ENCODE results near the gene PTPRD. TPM values are rescaled to one million over a fixed set of nuclear protein-coding genes. Genes with fewer than 3 reads are reported as not detected.

The PTPRD gene
- total RNA-seq, 4 donors from 2014 or later, result 85.8 to 169 (median 135) TPM

DNA sequence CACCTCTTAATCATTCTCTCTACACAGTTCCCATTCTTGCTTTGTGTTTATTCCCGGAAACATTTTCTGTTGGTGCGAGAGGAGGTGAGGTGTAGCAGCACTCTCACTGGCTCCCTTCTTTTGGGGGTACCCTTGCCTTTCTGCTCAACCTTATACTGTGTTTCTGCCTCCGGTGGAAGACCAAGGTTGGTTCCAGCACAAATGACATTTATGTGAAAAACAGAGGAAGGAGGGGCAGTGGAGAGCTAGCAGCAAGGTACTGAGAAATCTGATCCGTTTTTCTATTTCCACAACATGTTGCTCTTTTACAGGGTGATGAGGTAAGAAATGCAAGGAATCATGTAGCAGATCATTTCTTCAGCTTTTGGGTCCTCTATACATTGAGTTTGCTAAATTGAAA, 2165.2 kb downstream of the PTPRD start:
- Histone ChIP-seq H3K27me3 (no peaks in the 10 kb centered on the region), H3K4me3 (no peak overlapping the region), H3K27ac (no peak overlapping the region), H3K36me3 (no peaks in the 10 kb centered on the region), H3K4me1 (no peaks in the 10 kb centered on the region), H3K9me3 (no peaks in the 10 kb centered on the region)
- DNase-seq, result no peak
- TF ChIP-seq POLR2A (IDR thresholded peaks at IDR 0.05), result no peak
- TF ChIP-seq CTCF (IDR thresholded peaks at IDR 0.05), result no peak

- H3K27ac ChIP-seq, result no peak overlapping the region
- no peaks in the 10 kb centered on the region for H3K9me3 ChIP-seq
- no peaks in the 10 kb centered on the region for H3K27me3 ChIP-seq
- TF ChIP-seq POLR2A (IDR thresholded peaks at IDR 0.05), result no peak
- no peaks in the 10 kb centered on the region for H3K36me3 ChIP-seq
- DNase-seq, result no peak
- H3K4me1 ChIP-seq, result no peaks in the 10 kb centered on the region
- no peak overlapping the region for H3K4me3 ChIP-seq
Measured at GRCh38 chr9:8437876-8438275, 2174.9 kb downstream of the PTPRD start.

GRCh38 chr9:8437259-8437658, 2175.5 kb downstream of the PTPRD start:
- H3K9me3 ChIP-seq, result no peaks in the 10 kb centered on the region
- TF ChIP-seq POLR2A (IDR thresholded peaks at IDR 0.05) (no peak), CTCF (IDR thresholded peaks at IDR 0.05) (no peak)
- no peaks in the 10 kb centered on the region for H3K4me1 ChIP-seq
- H3K4me3 ChIP-seq, result no peak overlapping the region
- no peak for DNase-seq
- H3K36me3 ChIP-seq, result no peaks in the 10 kb centered on the region
- no peaks in the 10 kb centered on the region for H3K27me3 ChIP-seq
- no peak overlapping the region for H3K27ac ChIP-seq

DNA sequence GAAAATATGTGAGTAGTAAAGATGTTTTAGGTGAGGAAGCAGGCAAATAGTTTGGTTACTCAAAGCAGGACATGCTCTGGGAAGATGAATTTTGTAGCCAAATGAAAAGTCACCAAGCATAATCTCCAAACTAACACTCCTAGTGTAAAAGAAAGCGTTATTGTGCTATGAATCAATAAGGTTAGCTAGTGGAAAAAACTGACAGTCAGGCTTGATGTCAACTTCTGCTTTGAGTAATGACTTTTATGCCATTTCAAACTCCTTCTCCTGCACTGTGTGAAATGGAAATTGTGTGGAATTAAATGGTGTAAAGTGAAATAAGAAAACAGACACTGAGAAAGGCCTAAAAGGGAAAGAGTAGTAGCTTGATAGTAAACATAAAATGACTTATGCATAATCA, 2176.0 kb downstream of the PTPRD start:
- Histone ChIP-seq H3K4me1 (no peaks in the 10 kb centered on the region), H3K27ac (no peak overlapping the region), H3K36me3 (no peaks in the 10 kb centered on the region), H3K9me3 (no peaks in the 10 kb centered on the region), H3K4me3 (no peak overlapping the region), H3K27me3 (no peaks in the 10 kb centered on the region)
- DNase-seq, result no peak
- no peak for TF ChIP-seq POLR2A (IDR thresholded peaks at IDR 0.05)
- no peak for TF ChIP-seq CTCF (IDR thresholded peaks at IDR 0.05)

- Histone ChIP-seq H3K36me3 (no peaks in the 10 kb centered on the region), H3K27ac (no peak overlapping the region), H3K9me3 (no peaks in the 10 kb centered on the region), H3K4me3 (no peak overlapping the region), H3K27me3 (no peaks in the 10 kb centered on the region), H3K4me1 (no peaks in the 10 kb centered on the region)
- TF ChIP-seq CTCF (IDR thresholded peaks at IDR 0.05) (no peak), POLR2A (IDR thresholded peaks at IDR 0.05) (no peak)
- no peak for DNase-seq
Measured at GRCh38 chr9:8434621-8435020, 2178.2 kb downstream of the PTPRD start.

DNA sequence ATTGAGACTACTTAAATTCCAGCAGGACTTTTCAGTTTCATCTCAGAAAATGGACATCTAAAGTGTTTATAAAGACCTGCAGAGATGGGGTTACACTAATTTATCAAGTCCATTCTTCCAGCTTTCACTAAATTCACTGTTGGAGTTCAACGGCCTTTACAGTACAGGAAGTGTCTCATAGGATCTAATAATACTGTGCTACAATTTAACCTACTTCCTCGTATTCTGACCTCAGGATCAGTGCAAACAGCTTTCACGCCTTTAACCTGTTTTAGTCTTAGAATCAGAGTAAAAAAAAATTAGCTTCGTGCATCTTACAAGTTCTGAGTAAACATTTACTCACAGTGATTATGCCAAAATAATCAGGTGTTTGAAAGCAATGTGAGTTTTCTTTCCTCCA, 2180.6 kb downstream of the PTPRD start:
- Histone ChIP-seq H3K9me3 (no peaks in the 10 kb centered on the region), H3K36me3 (no peaks in the 10 kb centered on the region), H3K4me3 (no peak overlapping the region), H3K27ac (no peak overlapping the region), H3K4me1 (no peaks in the 10 kb centered on the region), H3K27me3 (no peaks in the 10 kb centered on the region)
- TF ChIP-seq CTCF (IDR thresholded peaks at IDR 0.05) (no peak), POLR2A (IDR thresholded peaks at IDR 0.05) (no peak)
- DNase-seq, result no peak

All from Peyer's patch (tissue), 4 donors.